GM08714 (cell line): ENCODE data around the gene SCUBE2.

Experiments used
- H3K4me3 ChIP-seq: fragments of 200-500 bp; sonication (Bioruptor generic); 2 replicates; pipeline ENCODE4 v1.5.1; 2014; ENCODE audit warnings: mild to moderate bottlenecking, low read length, inconsistent platforms
- ZNF274 ChIP-seq: IDR thresholded peaks from 2 replicates; pipeline ENCODE4 v1.6.1; 2012; ENCODE audit warnings: mild to moderate bottlenecking, low read depth, low read length

The SCUBE2 gene

GRCh38 chr11:9094420-9094819 lies 3.0 kb upstream of the SCUBE2 start:
- H3K4me3 ChIP-seq, result no peak overlapping the region
- no peak for TF ChIP-seq ZNF274

DNA sequence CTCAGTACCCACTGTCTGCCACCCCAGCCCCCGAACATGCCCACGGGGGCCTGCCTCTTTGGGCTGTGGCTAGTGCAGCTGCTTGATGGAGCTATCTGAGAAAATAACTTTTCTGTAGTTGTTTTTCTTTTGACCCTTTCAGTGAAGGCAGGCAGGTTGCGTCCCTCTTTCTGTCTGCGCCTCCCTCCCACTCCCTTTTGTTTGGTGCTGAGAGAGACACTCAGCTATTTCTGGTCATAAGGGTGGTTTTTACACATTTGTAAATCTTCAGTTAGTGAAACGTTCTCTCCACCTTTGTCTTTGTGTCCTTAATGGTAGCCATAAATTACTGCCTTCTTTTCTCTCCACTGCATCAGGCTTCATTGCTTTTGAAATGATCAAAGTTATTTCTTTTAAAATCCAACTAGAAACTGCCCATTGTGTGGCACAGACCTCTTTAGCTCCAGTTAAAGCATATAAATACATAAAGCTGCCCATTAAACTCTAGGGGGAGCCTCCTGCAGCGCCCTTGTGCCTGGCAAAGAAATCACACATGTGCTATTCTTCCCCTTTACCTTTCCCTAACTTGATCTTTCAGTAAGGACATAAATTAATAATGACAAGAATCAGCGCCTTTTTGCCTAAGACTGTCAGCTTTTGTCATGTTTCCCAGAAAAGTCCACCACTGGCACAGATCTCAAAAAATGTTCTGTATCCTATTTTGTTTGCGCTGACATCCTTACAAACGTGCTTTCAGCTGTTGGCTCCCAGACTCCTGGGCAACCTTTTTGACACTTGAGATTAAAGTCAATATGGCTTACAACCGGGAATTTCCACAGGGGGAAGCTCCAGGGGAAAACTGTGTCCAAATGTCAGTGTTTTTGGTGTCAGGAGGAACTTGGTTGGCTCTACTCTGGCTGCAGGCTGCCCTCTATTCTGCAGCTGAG lies 1.7 kb upstream of the SCUBE2 start:
- no peak for TF ChIP-seq ZNF274
- H3K4me3 ChIP-seq, result no peak overlapping the region

DNA sequence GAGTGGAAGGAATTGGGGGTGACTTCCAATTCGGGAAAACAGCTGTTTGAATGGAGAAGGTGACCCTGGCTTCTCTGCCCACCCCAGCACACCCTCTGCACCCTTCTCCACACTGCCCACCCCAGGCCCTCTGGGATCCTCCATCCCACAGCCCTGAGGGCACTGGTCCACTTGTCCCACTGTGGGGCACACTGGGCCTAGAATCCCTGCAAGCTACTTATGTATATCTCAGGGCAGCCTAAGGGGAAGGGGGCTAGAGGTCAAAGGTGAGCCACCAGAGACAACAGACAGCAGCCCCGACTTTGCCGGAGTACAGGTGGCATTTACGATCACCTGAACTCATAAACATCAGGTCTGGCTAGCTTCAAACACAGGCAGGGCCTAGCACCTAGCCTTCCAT lies 673 bp upstream of the SCUBE2 start:
- H3K4me3 ChIP-seq, result no peak overlapping the region
- no peak for TF ChIP-seq ZNF274

DNA sequence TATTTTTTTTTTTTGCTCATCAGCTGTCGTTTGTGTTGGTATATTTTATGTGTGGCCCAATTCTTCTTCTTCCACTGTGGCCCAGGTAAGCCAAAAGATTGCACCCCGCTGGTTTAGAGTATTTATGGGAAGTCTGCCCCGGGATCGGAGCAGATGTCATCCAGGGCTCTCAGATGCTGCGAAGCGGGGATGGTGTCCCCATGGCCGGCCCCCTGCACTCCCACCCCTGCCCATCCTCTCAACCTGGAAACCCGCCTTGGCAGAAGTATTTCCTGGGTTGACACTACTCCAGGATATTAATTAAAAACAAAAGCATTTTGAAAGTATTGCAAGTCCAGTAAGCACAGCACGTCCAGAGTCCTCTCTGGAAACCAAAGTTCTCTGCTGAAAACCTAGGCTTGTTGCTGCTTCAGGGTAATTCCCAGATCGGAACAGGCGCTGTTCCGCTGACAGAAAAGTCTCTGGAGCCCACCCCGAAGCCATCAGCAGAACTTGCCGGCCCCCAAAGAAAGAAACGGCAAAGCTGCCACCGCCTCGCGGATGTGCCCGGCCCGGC lies 833 bp downstream of the SCUBE2 start:
- H3K4me3 ChIP-seq, result no peak overlapping the region
- TF ChIP-seq ZNF274, result no peak

GRCh38 chr11:9089636-9090035 lies 1.8 kb downstream of the SCUBE2 start:
- TF ChIP-seq ZNF274, result no peak
- H3K4me3 ChIP-seq, result no peak overlapping the region

- no peak for TF ChIP-seq ZNF274
- H3K4me3 ChIP-seq, result no peak overlapping the region
Observed at GRCh38 chr11:9089061-9089460, 2.3 kb downstream of the SCUBE2 start.

GRCh38 chr11:9082575-9082974 lies 8.8 kb downstream of the SCUBE2 start:
- TF ChIP-seq ZNF274, result no peak
- no peak overlapping the region for H3K4me3 ChIP-seq

DNA sequence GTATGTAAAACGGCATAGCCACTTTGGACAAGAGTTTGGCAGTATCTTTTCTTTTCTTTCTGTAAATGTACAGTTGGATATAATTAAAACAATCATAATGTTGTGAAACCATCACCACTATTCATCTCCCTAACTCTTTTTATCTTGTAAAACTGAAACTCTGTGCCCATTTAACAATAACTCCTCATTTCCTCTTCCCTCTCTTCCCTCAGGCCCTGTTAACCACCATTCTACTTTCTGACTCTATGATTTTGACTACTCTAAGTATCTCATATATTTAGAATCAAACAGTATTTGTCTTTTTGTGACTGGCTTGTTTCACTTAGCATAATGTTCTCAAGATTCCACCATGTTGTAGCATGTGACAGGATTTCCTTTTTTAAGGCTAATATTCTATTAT lies 10.2 kb downstream of the SCUBE2 start:
- TF ChIP-seq ZNF274, result no peak
- no peak overlapping the region for H3K4me3 ChIP-seq

GRCh38 chr11:9078113-9079086 lies 13.0 kb downstream of the SCUBE2 start:
- TF ChIP-seq ZNF274, result no peak
- H3K4me3 ChIP-seq, result no peak overlapping the region

- TF ChIP-seq ZNF274, result no peak
- H3K4me3 ChIP-seq, result no peak overlapping the region
Observed at GRCh38 chr11:9077164-9077563, 14.2 kb downstream of the SCUBE2 start.

DNA sequence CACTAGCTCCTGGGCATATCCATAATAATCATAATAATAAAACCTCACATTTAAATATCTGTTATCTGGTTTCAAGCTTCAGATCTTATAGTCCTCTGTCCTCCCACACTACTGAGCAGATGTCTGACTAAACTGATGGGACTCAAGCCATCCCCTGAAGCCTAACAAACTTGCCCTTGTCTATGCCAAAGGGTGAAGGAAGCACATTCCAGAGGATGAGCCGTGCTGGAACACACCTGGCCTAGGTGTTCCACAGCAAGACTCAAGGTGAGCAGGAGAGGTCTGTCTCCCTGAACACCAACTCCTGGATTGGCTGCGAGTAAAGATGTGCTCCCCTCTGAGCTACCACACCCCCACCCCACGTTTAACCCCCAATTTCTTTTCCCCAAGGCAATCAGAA lies 14.7 kb downstream of the SCUBE2 start:
- H3K4me3 ChIP-seq, result no peak overlapping the region
- TF ChIP-seq ZNF274, result no peak

GRCh38 chr11:9076046-9076445 lies 15.4 kb downstream of the SCUBE2 start:
- no peak for TF ChIP-seq ZNF274
- no peak overlapping the region for H3K4me3 ChIP-seq

- H3K4me3 ChIP-seq, result no peak overlapping the region
- no peak for TF ChIP-seq ZNF274
Observed at GRCh38 chr11:9075556-9075955, 15.8 kb downstream of the SCUBE2 start.

GRCh38 chr11:9074338-9075029 lies 16.9 kb downstream of the SCUBE2 start:
- no peak for TF ChIP-seq ZNF274
- no peak overlapping the region for H3K4me3 ChIP-seq
